GM12865 (cell line): ENCODE data around the gene ZFYVE28.
A peak's percentile ranks its signal among the peaks of the same experiment; 100 is the strongest.

Source experiments
- DNase-seq: peaks from one replicate; pipeline ENCODE4 v3.0.0; 2010; ENCODE audit warnings: low read depth
- H3K4me3 ChIP-seq: 2 replicates; pipeline ENCODE4 v1.5.1; 2011; ENCODE audit warnings: mild to moderate bottlenecking, low read depth, low read length, control low read depth
- CTCF ChIP-seq: IDR thresholded peaks from 2 replicates; pipeline ENCODE4 v1.5.1; 2011; ENCODE audit warnings: low read length, control low read depth, low read depth, inconsistent platforms; ENCODE audit not compliant: insufficient read depth; ENCODE audit errors: missing control alignments

The ZFYVE28 gene

GRCh38 chr4:2298532-2298991 lies 119.9 kb downstream of the ZFYVE28 start:
- TF ChIP-seq CTCF: no peak
- DNase-seq: no peak
- no peak overlapping the region for H3K4me3 ChIP-seq

- H3K4me3 ChIP-seq: no peak overlapping the region
- TF ChIP-seq CTCF: no peak
- DNase-seq: peak; percentile 21
Measured at GRCh38 chr4:2297606-2298531, 120.6 kb downstream of the ZFYVE28 start.

GRCh38 chr4:2296631-2297601 lies 121.5 kb downstream of the ZFYVE28 start:
- no peak overlapping the region for H3K4me3 ChIP-seq
- DNase-seq: no peak
- TF ChIP-seq CTCF: no peak

- no peak overlapping the region for H3K4me3 ChIP-seq
- no peak for TF ChIP-seq CTCF
- no peak for DNase-seq
Measured at GRCh38 chr4:2295900-2296442, 122.5 kb downstream of the ZFYVE28 start.

- H3K4me3 ChIP-seq: no peak overlapping the region
- TF ChIP-seq CTCF: no peak
- DNase-seq: no peak
Measured at GRCh38 chr4:2295500-2295899, 122.9 kb downstream of the ZFYVE28 start.

- no peak overlapping the region for H3K4me3 ChIP-seq
- DNase-seq: no peak
- TF ChIP-seq CTCF: no peak
Measured at GRCh38 chr4:2292646-2293108, 125.8 kb downstream of the ZFYVE28 start.
